Measurements from ENCODE around the gene MARVELD1. TPM values are rescaled to one million over a fixed set of nuclear protein-coding genes. Genes with fewer than 3 reads are reported as not detected.

MARVELD1 gene
- total and polyA plus RNA-seq, 2 of the 13 experiments (the other 11 are each of a cell fraction or from before 2014, with no cell fraction given) = not detected

- TF ChIP-seq BORCS8-MEF2B (CRISPR knock-in tag; IDR thresholded peaks at IDR 0.05) = peak; percentile 72; the same call in 1 of the 2 replicates
- TF ChIP-seq KAT8 (CRISPR knock-in tag; IDR thresholded peaks at IDR 0.05) = peak; percentile 44; the same call in 1 of the 2 replicates
- no peak for TF ChIP-seq HNF1B (CRISPR knock-in tag; IDR thresholded peaks at IDR 0.05)
- TF ChIP-seq ZBTB42 (CRISPR knock-in tag; IDR thresholded peaks at IDR 0.05) = peak; percentile 87; the same call in 1 of the 2 replicates
- no peak for TF ChIP-seq MLX (CRISPR knock-in tag; IDR thresholded peaks at IDR 0.05)
- TF ChIP-seq NFATC3 (CRISPR knock-in tag; IDR thresholded peaks at IDR 0.05) = no peak
- TF ChIP-seq MEF2D (CRISPR knock-in tag; IDR thresholded peaks at IDR 0.05) = peak; percentile 39; the same call in 1 of the 2 replicates
- peak; percentile 15; the same call in 1 of the 2 replicates for TF ChIP-seq SP5 (CRISPR knock-in tag; IDR thresholded peaks at IDR 0.05; ENCODE audit: borderline replicate concordance, low read depth)
- TF ChIP-seq ZNF547 (CRISPR knock-in tag; IDR thresholded peaks at IDR 0.05) = peak; percentile 23; the same call in 1 of the 2 replicates
- TF ChIP-seq ZNF557 (CRISPR knock-in tag; IDR thresholded peaks at IDR 0.05) = no peak
- TF ChIP-seq CAMTA2 (CRISPR knock-in tag; IDR thresholded peaks at IDR 0.05; ENCODE audit: borderline replicate concordance) = no peak; the same call in 1 of the 2 replicates
- TF ChIP-seq ZNF792 (CRISPR knock-in tag; IDR thresholded peaks at IDR 0.05) = 0 out of 2 replicates have a peak, but pooled peaks have one; percentile 25
- TF ChIP-seq, protein P1, sequence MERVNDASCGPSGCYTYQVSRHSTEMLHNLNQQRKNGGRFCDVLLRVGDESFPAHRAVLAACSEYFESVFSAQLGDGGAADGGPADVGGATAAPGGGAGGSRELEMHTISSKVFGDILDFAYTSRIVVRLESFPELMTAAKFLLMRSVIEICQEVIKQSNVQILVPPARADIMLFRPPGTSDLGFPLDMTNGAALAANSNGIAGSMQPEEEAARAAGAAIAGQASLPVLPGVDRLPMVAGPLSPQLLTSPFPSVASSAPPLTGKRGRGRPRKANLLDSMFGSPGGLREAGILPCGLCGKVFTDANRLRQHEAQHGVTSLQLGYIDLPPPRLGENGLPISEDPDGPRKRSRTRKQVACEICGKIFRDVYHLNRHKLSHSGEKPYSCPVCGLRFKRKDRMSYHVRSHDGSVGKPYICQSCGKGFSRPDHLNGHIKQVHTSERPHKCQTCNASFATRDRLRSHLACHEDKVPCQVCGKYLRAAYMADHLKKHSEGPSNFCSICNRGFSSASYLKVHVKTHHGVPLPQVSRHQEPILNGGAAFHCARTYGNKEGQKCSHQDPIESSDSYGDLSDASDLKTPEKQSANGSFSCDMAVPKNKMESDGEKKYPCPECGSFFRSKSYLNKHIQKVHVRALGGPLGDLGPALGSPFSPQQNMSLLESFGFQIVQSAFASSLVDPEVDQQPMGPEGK (CRISPR knock-in tag; IDR thresholded peaks at IDR 0.05) = peak; percentile 84
- TF ChIP-seq CTCF (CRISPR knock-in tag; IDR thresholded peaks at IDR 0.05) = peak; percentile 46
- no peak for TF ChIP-seq CC2D1A (CRISPR knock-in tag; IDR thresholded peaks at IDR 0.05)
- TF ChIP-seq MIER2 (CRISPR knock-in tag; IDR thresholded peaks at IDR 0.05) = no peak
- no peak for TF ChIP-seq GTF3A (CRISPR knock-in tag; conservative IDR thresholded peaks at IDR 0.05)
- TF ChIP-seq NR2C2 (CRISPR knock-in tag; IDR thresholded peaks at IDR 0.05; ENCODE audit: borderline replicate concordance) = peak; percentile 94
- TF ChIP-seq IRF2 (CRISPR knock-in tag; IDR thresholded peaks at IDR 0.05) = peak; percentile 78
- TF ChIP-seq, protein P2, sequence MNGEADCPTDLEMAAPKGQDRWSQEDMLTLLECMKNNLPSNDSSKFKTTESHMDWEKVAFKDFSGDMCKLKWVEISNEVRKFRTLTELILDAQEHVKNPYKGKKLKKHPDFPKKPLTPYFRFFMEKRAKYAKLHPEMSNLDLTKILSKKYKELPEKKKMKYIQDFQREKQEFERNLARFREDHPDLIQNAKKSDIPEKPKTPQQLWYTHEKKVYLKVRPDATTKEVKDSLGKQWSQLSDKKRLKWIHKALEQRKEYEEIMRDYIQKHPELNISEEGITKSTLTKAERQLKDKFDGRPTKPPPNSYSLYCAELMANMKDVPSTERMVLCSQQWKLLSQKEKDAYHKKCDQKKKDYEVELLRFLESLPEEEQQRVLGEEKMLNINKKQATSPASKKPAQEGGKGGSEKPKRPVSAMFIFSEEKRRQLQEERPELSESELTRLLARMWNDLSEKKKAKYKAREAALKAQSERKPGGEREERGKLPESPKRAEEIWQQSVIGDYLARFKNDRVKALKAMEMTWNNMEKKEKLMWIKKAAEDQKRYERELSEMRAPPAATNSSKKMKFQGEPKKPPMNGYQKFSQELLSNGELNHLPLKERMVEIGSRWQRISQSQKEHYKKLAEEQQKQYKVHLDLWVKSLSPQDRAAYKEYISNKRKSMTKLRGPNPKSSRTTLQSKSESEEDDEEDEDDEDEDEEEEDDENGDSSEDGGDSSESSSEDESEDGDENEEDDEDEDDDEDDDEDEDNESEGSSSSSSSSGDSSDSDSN (CRISPR knock-in tag; IDR thresholded peaks at IDR 0.05) = peak; percentile 69
- 0 out of 2 replicates have a peak, but pooled peaks have one; percentile 65 for TF ChIP-seq FOXJ3 (CRISPR knock-in tag; IDR thresholded peaks at IDR 0.05; ENCODE audit: borderline replicate concordance)
- TF ChIP-seq ESRRA (CRISPR knock-in tag; IDR thresholded peaks at IDR 0.05; ENCODE audit: low read depth) = peak; percentile 100
Observed at GRCh38 chr10:97707134-97707861, 6.2 kb upstream of the MARVELD1 start (continued).

Data from HepG2 (cell line).